Esophagus squamous epithelium (tissue), 5 donors: ENCODE data around the gene TBC1D1. TPM values are rescaled to one million over a fixed set of nuclear protein-coding genes. Genes with fewer than 3 reads are reported as not detected.
"Not testable (repeated sequence)": the region's sequence is repeated elsewhere in the genome, so short reads cannot be mapped to it uniquely, and the experiment has no call there.

ENCODE experiments used
- DNase-seq: peaks from one replicate; lab custom pipeline; 2025; lab: John Stamatoyannopoulos, UW
- H3K27ac ChIP-seq, 4 donors: fragments of 200-600 bp; sonication (generic); one replicate each; pipeline ENCODE4 v1.5.1; 2016 to 2019; ENCODE audit warnings: mild to moderate bottlenecking in 1 of 4
- H3K27me3 ChIP-seq, 4 donors: fragments of 200-600 bp; sonication (generic); 1 replicate in 3 of 4; 2 replicates in 1 of 4; pipeline versions ENCODE4 v1.5.1 to v1.6.0; 2017 to 2021; ENCODE audit warnings: antibody characterized with exemption in 1 of 4
- H3K36me3 ChIP-seq, 3 donors: fragments of 200-600 bp; sonication (generic); one replicate each; pipeline ENCODE4 v1.5.1; 2016 to 2019
- H3K4me1 ChIP-seq, 3 donors: fragments of 200-600 bp; sonication (generic); one replicate each; pipeline ENCODE4 v1.5.1; 2017 to 2019
- H3K4me3 ChIP-seq, 4 donors: fragments of 200-600 bp; sonication (generic); 1 replicate in 3 of 4; 2 replicates in 1 of 4; pipeline ENCODE4 v1.5.1; 2016 to 2019; ENCODE audit warnings: mild to moderate bottlenecking in 2 of 4, moderate library complexity in 1 of 4
- H3K9me3 ChIP-seq, 3 donors: fragments of 200-600 bp; sonication (generic); one replicate each; pipeline ENCODE4 v1.5.1; 2016 to 2019
- CTCF ChIP-seq, 6 experiments: fragments of 450-650 bp in 4 of 6; fragments of 200-600 bp in 2 of 6; sonication (generic) in 2 of 6; IDR thresholded peaks; one replicate each; pipeline ENCODE4 v1.5.1; 2016 to 2019; ENCODE audit warnings: antibody characterized with exemption in 6 of 6, mild to moderate bottlenecking in 4 of 6, moderate library complexity in 4 of 6
- POLR2A ChIP-seq, 4 donors: fragments of 450-650 bp; IDR thresholded peaks; one replicate each; pipeline ENCODE4 v1.6.1; 2017; ENCODE audit warnings: antibody characterized with exemption in 4 of 4, mild to moderate bottlenecking in 4 of 4, moderate library complexity in 3 of 4
- WGBS, 2 donors: methylation state at CpG; one replicate each; pipeline ENCODE4 v1.1.5; 2018; 5-methylcytosine and 5-hydroxymethylcytosine counted together
- intact Hi-C: fragments of 100-400 bp; cut with DNase I; formaldehyde crosslinking; loops from one replicate; pipeline ENCODE4 v1.15.0; 2022
- total RNA-seq, 4 donors: library from RNA; depleted of rRNA; stranded (reverse); fragments of >200 nt; gene quantifications; one replicate each; pipeline ENCODE4 v1.1.0, GENCODE V29; 2016
- donor health status: DM: yes; HTN: yes; CAD: no.

Gene TBC1D1
- total RNA-seq, 4 donors from 2014 or later = 6.9 to 44.6 (median 25.6) TPM

DNA sequence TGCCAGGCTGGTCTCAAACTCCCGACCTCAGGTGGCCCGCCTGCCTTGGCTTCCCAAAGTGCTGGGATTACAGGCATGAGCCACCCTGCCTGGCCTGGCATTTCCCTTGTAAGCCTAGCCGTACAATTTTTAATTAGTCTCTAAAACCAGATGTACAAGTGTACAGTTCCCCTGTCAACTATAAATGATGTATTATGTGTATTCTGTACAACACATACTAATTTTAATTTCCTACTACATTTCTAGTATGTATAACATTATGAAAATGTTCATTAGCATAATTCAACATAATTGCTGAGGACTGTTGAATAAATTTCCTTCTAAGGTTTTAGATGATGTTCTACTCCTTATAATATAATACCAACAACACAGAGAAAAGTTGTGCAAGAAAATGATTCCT is 27.8 kb downstream of the TBC1D1 start:
- no peak overlapping the region for H3K4me3 ChIP-seq
- WGBS, 2 donors = 68 to 85% methylated on average over 3 of the region's 3 CpGs
- no peaks in the 10 kb centered on the region for H3K27me3 ChIP-seq
- intact Hi-C loops = no loop called here
- H3K9me3 ChIP-seq = no peaks in the 10 kb centered on the region
- no peak for TF ChIP-seq CTCF (IDR thresholded peaks at IDR 0.05)
- TF ChIP-seq POLR2A (IDR thresholded peaks at IDR 0.05) = no peak
- no peak overlapping the region for H3K27ac ChIP-seq
- no peaks in the 10 kb centered on the region for H3K36me3 ChIP-seq
- no peaks in the 10 kb centered on the region for H3K4me1 ChIP-seq
- DNase-seq = no peak

DNA sequence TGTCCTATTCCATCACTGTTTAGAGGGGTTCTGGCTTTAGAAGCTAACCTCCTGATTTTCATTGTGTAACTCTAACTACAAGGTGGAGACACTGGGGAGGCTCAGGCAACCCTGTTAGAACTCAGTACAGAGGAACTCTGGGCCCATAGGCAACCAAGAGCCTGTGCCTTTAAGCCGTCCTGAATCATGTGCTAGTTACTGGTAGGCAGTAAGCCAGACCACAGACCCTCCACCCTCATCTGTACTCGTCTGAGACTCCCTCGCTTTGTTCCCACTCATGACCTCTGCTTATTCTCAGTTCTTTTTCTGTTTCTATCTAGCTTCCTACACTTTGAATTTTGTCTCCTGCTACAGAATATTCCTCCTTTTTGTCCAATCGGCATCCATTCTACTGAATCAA is 31.4 kb downstream of the TBC1D1 start:
- Histone ChIP-seq H3K36me3 (no peaks in the 10 kb centered on the region), H3K4me3 (no peak overlapping the region), H3K27ac (no peak overlapping the region), H3K4me1 (no peaks in the 10 kb centered on the region), H3K9me3 (no peaks in the 10 kb centered on the region), H3K27me3 (no peaks in the 10 kb centered on the region)
- intact Hi-C loops = no loop called here
- TF ChIP-seq CTCF (IDR thresholded peaks at IDR 0.05) (no peak), POLR2A (IDR thresholded peaks at IDR 0.05) (no peak)
- 60 to 68% methylated on average over 4 of the region's 4 CpGs for WGBS, 2 donors
- no peak for DNase-seq

DNA sequence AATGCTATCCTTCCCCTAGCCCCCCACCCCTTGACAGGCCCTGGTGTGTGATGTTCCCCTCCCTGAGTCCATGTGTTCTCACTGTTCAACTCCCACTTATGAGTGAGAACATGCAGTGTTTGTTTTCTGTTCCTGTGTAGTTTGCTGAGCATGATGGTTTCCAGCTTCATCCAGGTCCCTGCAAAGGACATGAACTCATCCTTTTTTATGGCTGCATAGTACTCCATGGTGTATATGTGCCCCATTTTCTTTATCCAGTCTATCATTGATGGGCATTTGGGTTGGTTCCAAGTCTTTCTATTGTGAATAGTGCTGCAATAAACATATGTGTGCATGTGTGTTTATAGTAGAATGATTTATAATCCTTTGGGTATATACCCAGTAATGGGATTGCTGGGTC is 32.2 kb downstream of the TBC1D1 start:
- H3K9me3 ChIP-seq, H3K4me1 ChIP-seq, intact Hi-C loops, H3K27ac ChIP-seq, H3K36me3 ChIP-seq, DNase-seq, H3K27me3 ChIP-seq, H3K4me3 ChIP-seq: not testable (repeated sequence)

DNA sequence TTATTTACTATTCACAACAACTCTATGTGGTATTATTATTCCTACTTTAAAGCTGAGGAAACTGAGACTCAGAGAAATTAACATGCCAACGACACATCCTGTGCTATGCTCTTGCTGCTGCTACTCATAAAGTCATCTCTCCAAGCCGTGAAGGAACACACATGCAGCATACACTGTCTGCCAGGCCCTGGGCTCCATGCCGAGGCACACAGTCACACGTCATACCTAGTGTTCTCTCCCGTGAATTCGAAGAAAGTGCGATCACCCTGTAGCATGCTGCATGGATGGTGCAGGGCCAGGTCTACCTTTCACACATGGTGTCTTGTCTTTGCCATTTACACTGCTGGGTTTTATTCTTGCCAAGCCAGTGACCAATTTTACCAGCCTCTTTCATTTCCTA is 34.1 kb downstream of the TBC1D1 start:
- Histone ChIP-seq H3K9me3 (no peaks in the 10 kb centered on the region), H3K4me1 (peaks cover 0 to 8% (median 0%) of the 10 kb centered on the region in 3 donors), H3K27ac (no peak overlapping the region), H3K36me3 (no peaks in the 10 kb centered on the region), H3K4me3 (no peak overlapping the region), H3K27me3 (no peaks in the 10 kb centered on the region)
- no peak for TF ChIP-seq CTCF (IDR thresholded peaks at IDR 0.05)
- TF ChIP-seq POLR2A (IDR thresholded peaks at IDR 0.05) = no peak
- DNase-seq = no peak
- intact Hi-C loops = no loop called here
- 82 to 89% methylated on average over 7 of the region's 7 CpGs for WGBS, 2 donors

- 79 to 86% methylated on average over 4 of the region's 4 CpGs for WGBS, 2 donors
- H3K4me1 ChIP-seq = peaks cover 0 to 8% (median 0%) of the 10 kb centered on the region in 3 donors
- H3K4me3 ChIP-seq = no peak overlapping the region
- intact Hi-C loops = no loop called here
- TF ChIP-seq CTCF (IDR thresholded peaks at IDR 0.05) (no peak), POLR2A (IDR thresholded peaks at IDR 0.05) (no peak)
- no peak for DNase-seq
- no peaks in the 10 kb centered on the region for H3K36me3 ChIP-seq
- H3K27ac ChIP-seq = no peak overlapping the region
- H3K9me3 ChIP-seq = no peaks in the 10 kb centered on the region
- no peaks in the 10 kb centered on the region for H3K27me3 ChIP-seq
Measured at GRCh38 chr4:37927434-37927833, 36.5 kb downstream of the TBC1D1 start.
